ENCODE data around the gene TSPAN5.

Gene TSPAN5

GRCh38 chr4:98509721-98510120 is 148.7 kb downstream of the TSPAN5 start:
- no peak for DNase-seq (ENCODE audit: extremely low spot score, insufficient read length, low read depth)
- no peak for FAIRE-seq

- no peak for FAIRE-seq
These were observed 149.4 kb downstream of the TSPAN5 start for GRCh38 chr4:98508829-98509598.

GRCh38 chr4:98508248-98508647 is 150.2 kb downstream of the TSPAN5 start:
- no peak for DNase-seq (ENCODE audit: extremely low spot score, insufficient read length, low read depth)
- no peak for FAIRE-seq

More at GRCh38 chr4:98508829-98509598, 149.4 kb downstream of the TSPAN5 start:
- DNase-seq (ENCODE audit: extremely low spot score, insufficient read length, low read depth): no peak

- FAIRE-seq (no peak), DNase-seq (ENCODE audit: extremely low spot score, insufficient read length, low read depth) (no peak)
These were observed 151.1 kb downstream of the TSPAN5 start for GRCh38 chr4:98507299-98507698.

- no peak for DNase-seq (ENCODE audit: extremely low spot score, insufficient read length, low read depth)
These were observed 151.8 kb downstream of the TSPAN5 start for GRCh38 chr4:98506462-98507132.

GRCh38 chr4:98505992-98506391 is 152.4 kb downstream of the TSPAN5 start:
- FAIRE-seq (no peak), DNase-seq (ENCODE audit: extremely low spot score, insufficient read length, low read depth) (no peak)

More at GRCh38 chr4:98506462-98507132, 151.8 kb downstream of the TSPAN5 start:
- no peak for FAIRE-seq

- FAIRE-seq: no peak
- no peak for DNase-seq (ENCODE audit: extremely low spot score, insufficient read length, low read depth)
These were observed 154.3 kb downstream of the TSPAN5 start for GRCh38 chr4:98504091-98504490.

GRCh38 chr4:98503676-98504075 is 154.7 kb downstream of the TSPAN5 start:
- FAIRE-seq: no peak
- DNase-seq (ENCODE audit: extremely low spot score, insufficient read length, low read depth): no peak

GRCh38 chr4:98502624-98503023 is 155.8 kb downstream of the TSPAN5 start:
- DNase-seq (ENCODE audit: extremely low spot score, insufficient read length, low read depth): no peak
- no peak for FAIRE-seq

- FAIRE-seq (no peak), DNase-seq (ENCODE audit: extremely low spot score, insufficient read length, low read depth) (no peak)
These were observed 156.4 kb downstream of the TSPAN5 start for GRCh38 chr4:98502031-98502430.

GRCh38 chr4:98501383-98501782 is 157.0 kb downstream of the TSPAN5 start:
- no peak for FAIRE-seq

GRCh38 chr4:98498774-98499173 is 159.6 kb downstream of the TSPAN5 start:
- no peak for DNase-seq (ENCODE audit: extremely low spot score, insufficient read length, low read depth)
- FAIRE-seq: no peak

More at GRCh38 chr4:98501383-98501782, 157.0 kb downstream of the TSPAN5 start:
- DNase-seq (ENCODE audit: extremely low spot score, insufficient read length, low read depth): no peak

GRCh38 chr4:98496152-98496845 is 162.1 kb downstream of the TSPAN5 start:
- DNase-seq (ENCODE audit: extremely low spot score, insufficient read length, low read depth): no peak
- no peak for FAIRE-seq

GRCh38 chr4:98493296-98493695 is 165.1 kb downstream of the TSPAN5 start:
- FAIRE-seq: no peak
- no peak for DNase-seq (ENCODE audit: extremely low spot score, insufficient read length, low read depth)

GRCh38 chr4:98491899-98492559 is 166.4 kb downstream of the TSPAN5 start:
- FAIRE-seq (no peak), DNase-seq (ENCODE audit: extremely low spot score, insufficient read length, low read depth) (no peak)

- FAIRE-seq (no peak), DNase-seq (ENCODE audit: extremely low spot score, insufficient read length, low read depth) (no peak)
These were observed 168.2 kb downstream of the TSPAN5 start for GRCh38 chr4:98490251-98490650.

- DNase-seq (ENCODE audit: extremely low spot score, insufficient read length, low read depth): no peak
- FAIRE-seq: no peak
These were observed 172.5 kb downstream of the TSPAN5 start for GRCh38 chr4:98485816-98486345.

- no peak for FAIRE-seq
- DNase-seq (ENCODE audit: extremely low spot score, insufficient read length, low read depth): no peak
These were observed 174.4 kb downstream of the TSPAN5 start for GRCh38 chr4:98484031-98484430.

- peak; percentile 23 for DNase-seq (ENCODE audit: extremely low spot score, insufficient read length, low read depth)
- peak; percentile 89 for FAIRE-seq
These were observed 175.3 kb downstream of the TSPAN5 start for GRCh38 chr4:98482847-98483806.
